Esophagus squamous epithelium (tissue), 5 donors: ENCODE data around the gene KRT10. TPM values are rescaled to one million over a fixed set of nuclear protein-coding genes. Genes with fewer than 3 reads are reported as not detected.

ENCODE experiments used
- DNase-seq: peaks from one replicate; lab custom pipeline; 2025; lab: John Stamatoyannopoulos, UW
- H3K27ac ChIP-seq, 4 donors: fragments of 200-600 bp; sonication (generic); one replicate each; pipeline ENCODE4 v1.5.1; 2016 to 2019; ENCODE audit warnings: mild to moderate bottlenecking in 1 of 4
- H3K27me3 ChIP-seq, 4 donors: fragments of 200-600 bp; sonication (generic); 1 replicate in 3 of 4; 2 replicates in 1 of 4; pipeline versions ENCODE4 v1.5.1 to v1.6.0; 2017 to 2021; ENCODE audit warnings: antibody characterized with exemption in 1 of 4
- H3K36me3 ChIP-seq, 3 donors: fragments of 200-600 bp; sonication (generic); one replicate each; pipeline ENCODE4 v1.5.1; 2016 to 2019
- H3K4me1 ChIP-seq, 3 donors: fragments of 200-600 bp; sonication (generic); one replicate each; pipeline ENCODE4 v1.5.1; 2017 to 2019
- H3K4me3 ChIP-seq, 4 donors: fragments of 200-600 bp; sonication (generic); 1 replicate in 3 of 4; 2 replicates in 1 of 4; pipeline ENCODE4 v1.5.1; 2016 to 2019; ENCODE audit warnings: mild to moderate bottlenecking in 2 of 4, moderate library complexity in 1 of 4
- H3K9me3 ChIP-seq, 3 donors: fragments of 200-600 bp; sonication (generic); one replicate each; pipeline ENCODE4 v1.5.1; 2016 to 2019
- CTCF ChIP-seq, 6 experiments: fragments of 450-650 bp in 4 of 6; fragments of 200-600 bp in 2 of 6; sonication (generic) in 2 of 6; IDR thresholded peaks; one replicate each; pipeline ENCODE4 v1.5.1; 2016 to 2019; ENCODE audit warnings: antibody characterized with exemption in 6 of 6, mild to moderate bottlenecking in 4 of 6, moderate library complexity in 4 of 6
- POLR2A ChIP-seq, 4 donors: fragments of 450-650 bp; IDR thresholded peaks; one replicate each; pipeline ENCODE4 v1.6.1; 2017; ENCODE audit warnings: antibody characterized with exemption in 4 of 4, mild to moderate bottlenecking in 4 of 4, moderate library complexity in 3 of 4
- WGBS, 2 donors: methylation state at CpG; one replicate each; pipeline ENCODE4 v1.1.5; 2018; 5-methylcytosine and 5-hydroxymethylcytosine counted together
- intact Hi-C: fragments of 100-400 bp; cut with DNase I; formaldehyde crosslinking; loops from one replicate; pipeline ENCODE4 v1.15.0; 2022
- total RNA-seq, 4 donors: library from RNA; depleted of rRNA; stranded (reverse); fragments of >200 nt; gene quantifications; one replicate each; pipeline ENCODE4 v1.1.0, GENCODE V29; 2016
- donor health status: DM: yes; HTN: yes; CAD: no.

Gene KRT10
- total RNA-seq, 4 donors from 2014 or later = 14.4 to 50.0 (median 33.2) TPM

GRCh38 chr17:40779181-40779909 is 43.1 kb downstream of the KRT10 start:
- 21 to 46% methylated on average over 24 to 27 of the region's 37 CpGs for WGBS, 2 donors
- H3K4me1 ChIP-seq = peaks cover 0 to 7% (median 0%) of the 10 kb centered on the region in 3 donors
- H3K27me3 ChIP-seq = peaks cover 0 to 75% (median 0%) of the 10 kb centered on the region in 4 donors
- intact Hi-C loops = no loop called here
- DNase-seq = no peak
- H3K4me3 ChIP-seq = peak overlapping the region; percentile 6 to 52 (median 22)
- H3K9me3 ChIP-seq = no peaks in the 10 kb centered on the region
- no peaks in the 10 kb centered on the region for H3K36me3 ChIP-seq
- no peak for TF ChIP-seq POLR2A (IDR thresholded peaks at IDR 0.05)
- no peak overlapping the region for H3K27ac ChIP-seq

GRCh38 chr17:40778461-40778860 is 44.0 kb downstream of the KRT10 start:
- Histone ChIP-seq H3K4me3 (no peak overlapping the region), H3K9me3 (no peaks in the 10 kb centered on the region), H3K36me3 (no peaks in the 10 kb centered on the region), H3K27me3 (peaks cover 0 to 75% (median 0%) of the 10 kb centered on the region in 4 donors), H3K27ac (no peak overlapping the region), H3K4me1 (peaks cover 0 to 7% (median 0%) of the 10 kb centered on the region in 3 donors)
- intact Hi-C loops = no loop called here
- WGBS, 2 donors = 19 to 43% methylated on average over 5 of the region's 5 CpGs
- no peak for DNase-seq
- no peak for TF ChIP-seq CTCF (IDR thresholded peaks at IDR 0.05)
- no peak for TF ChIP-seq POLR2A (IDR thresholded peaks at IDR 0.05)

GRCh38 chr17:40777971-40778370 is 44.4 kb downstream of the KRT10 start:
- no peak overlapping the region for H3K27ac ChIP-seq
- peaks cover 0 to 78% (median 0%) of the 10 kb centered on the region in 4 donors for H3K27me3 ChIP-seq
- WGBS, 2 donors = 82 to 94% methylated on average over 3 of the region's 3 CpGs
- H3K4me1 ChIP-seq = peaks cover 0 to 7% (median 0%) of the 10 kb centered on the region in 3 donors
- no peak overlapping the region for H3K4me3 ChIP-seq
- H3K9me3 ChIP-seq = no peaks in the 10 kb centered on the region
- intact Hi-C loops = no loop called here
- TF ChIP-seq POLR2A (IDR thresholded peaks at IDR 0.05) (no peak), CTCF (IDR thresholded peaks at IDR 0.05) (no peak)
- no peaks in the 10 kb centered on the region for H3K36me3 ChIP-seq
- DNase-seq = no peak

GRCh38 chr17:40777459-40777858 is 45.0 kb downstream of the KRT10 start:
- H3K4me3 ChIP-seq = no peak overlapping the region
- no peak for DNase-seq
- H3K27ac ChIP-seq = no peak overlapping the region
- no peaks in the 10 kb centered on the region for H3K9me3 ChIP-seq
- 73 to 81% methylated on average over 6 to 7 of the region's 7 CpGs for WGBS, 2 donors
- peaks cover 0 to 7% (median 0%) of the 10 kb centered on the region in 3 donors for H3K4me1 ChIP-seq
- H3K27me3 ChIP-seq = peaks cover 0 to 80% (median 0%) of the 10 kb centered on the region in 4 donors
- H3K36me3 ChIP-seq = no peaks in the 10 kb centered on the region
- intact Hi-C loops = no loop called here
- TF ChIP-seq POLR2A (IDR thresholded peaks at IDR 0.05) = no peak
- TF ChIP-seq CTCF (IDR thresholded peaks at IDR 0.05) = no peak

GRCh38 chr17:40775945-40776344 is 46.5 kb downstream of the KRT10 start:
- peaks cover 0 to 86% (median 0%) of the 10 kb centered on the region in 4 donors for H3K27me3 ChIP-seq
- intact Hi-C loops = no loop called here

More at GRCh38 chr17:40775945-40776344, 46.5 kb downstream of the KRT10 start:
- DNase-seq = no peak
- TF ChIP-seq CTCF (IDR thresholded peaks at IDR 0.05) (no peak), POLR2A (IDR thresholded peaks at IDR 0.05) (no peak)
- no peak overlapping the region for H3K27ac ChIP-seq
- no peak overlapping the region for H3K4me3 ChIP-seq
- WGBS, 2 donors = 66 to 87% methylated on average over 4 of the region's 4 CpGs
- H3K4me1 ChIP-seq = peaks cover 0 to 7% (median 0%) of the 10 kb centered on the region in 3 donors
- H3K9me3 ChIP-seq = no peaks in the 10 kb centered on the region
- H3K36me3 ChIP-seq = no peaks in the 10 kb centered on the region
